Measurements from ENCODE around the gene SLC35F3.
A peak's percentile ranks its signal among the peaks of the same experiment; 100 is the strongest.

Gene SLC35F3

DNA sequence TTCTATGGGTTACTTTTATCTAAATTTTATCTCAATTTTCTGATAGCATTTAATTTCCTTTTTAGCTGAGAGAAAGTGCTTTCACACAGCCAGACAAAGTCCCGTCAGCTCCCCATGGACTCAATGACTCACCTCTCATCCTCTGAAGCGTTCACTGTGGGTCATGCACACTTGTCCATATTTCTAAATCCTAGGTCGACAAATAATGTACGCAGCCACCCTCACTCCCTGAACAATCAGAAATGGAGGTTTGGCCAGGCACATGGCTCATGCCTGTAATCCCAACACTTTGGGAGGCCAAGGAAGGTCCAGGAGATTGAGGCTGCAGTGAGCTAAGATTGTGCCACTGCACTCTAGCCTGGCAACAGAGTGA is 426.4 kb downstream of the SLC35F3 start:
- no peak for DNase-seq

DNA sequence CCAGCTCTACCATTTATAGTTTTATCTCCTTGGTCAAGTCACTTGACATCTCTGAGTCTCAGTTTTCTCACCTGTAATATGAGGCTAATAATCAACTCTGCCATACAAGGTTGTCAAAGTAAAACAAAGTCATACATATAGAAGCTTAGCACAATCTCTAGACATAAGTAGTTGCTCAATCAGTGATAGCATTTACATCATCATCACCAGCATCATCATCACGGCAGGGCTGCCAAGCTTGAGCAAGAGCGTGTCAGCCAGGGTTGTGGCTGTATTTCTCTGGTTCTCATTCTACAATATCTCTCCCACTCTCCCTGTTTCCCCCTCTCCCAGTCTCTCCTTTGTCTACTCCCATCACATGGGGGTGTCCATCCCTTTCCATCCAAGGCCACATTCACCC is 427.0 kb downstream of the SLC35F3 start:
- DNase-seq = no peak

- DNase-seq = no peak
Measured at GRCh38 chr1:234336359-234336758, 431.9 kb downstream of the SLC35F3 start.

- no peak for DNase-seq
Measured at GRCh38 chr1:234337233-234337632, 432.8 kb downstream of the SLC35F3 start.

DNA sequence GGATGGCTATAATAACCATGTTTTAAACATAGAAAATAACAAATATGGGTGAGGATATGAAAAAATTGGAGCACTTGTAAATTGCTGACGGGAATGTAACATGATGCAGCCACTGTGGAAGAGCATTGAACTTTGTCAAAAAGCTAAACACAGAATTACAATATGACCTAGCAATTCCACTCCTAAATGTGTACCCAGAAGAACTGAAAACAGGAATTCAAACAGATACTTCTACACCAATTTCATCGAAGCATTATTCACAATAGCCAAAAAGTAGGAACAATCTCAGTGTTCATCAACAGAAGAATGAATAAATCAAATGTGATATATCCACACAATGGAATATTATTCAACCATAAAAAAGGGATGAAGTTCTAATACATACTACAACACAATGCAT is 436.1 kb downstream of the SLC35F3 start:
- DNase-seq = no peak

DNA sequence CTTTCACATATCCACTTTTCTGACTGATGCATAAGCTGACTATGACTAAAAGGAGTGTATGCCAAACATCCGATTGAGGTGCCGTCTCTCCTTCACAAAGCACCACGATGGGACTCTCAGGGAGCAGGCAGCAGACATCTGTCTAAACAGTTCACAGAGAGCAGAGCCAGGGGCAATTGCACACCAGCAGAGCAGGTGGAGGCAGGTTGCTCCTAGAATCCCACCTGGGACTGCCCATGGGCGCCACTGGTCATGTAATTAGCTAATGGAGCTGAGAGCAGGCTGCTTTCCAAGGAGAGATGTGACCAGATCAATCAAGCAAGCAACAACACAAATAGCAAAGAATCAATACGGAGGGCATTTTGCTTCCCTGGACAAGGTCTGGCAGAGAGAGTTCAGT is 438.3 kb downstream of the SLC35F3 start:
- no peak for DNase-seq

- no peak for DNase-seq
Measured at GRCh38 chr1:234345237-234345636, 440.8 kb downstream of the SLC35F3 start.

DNA sequence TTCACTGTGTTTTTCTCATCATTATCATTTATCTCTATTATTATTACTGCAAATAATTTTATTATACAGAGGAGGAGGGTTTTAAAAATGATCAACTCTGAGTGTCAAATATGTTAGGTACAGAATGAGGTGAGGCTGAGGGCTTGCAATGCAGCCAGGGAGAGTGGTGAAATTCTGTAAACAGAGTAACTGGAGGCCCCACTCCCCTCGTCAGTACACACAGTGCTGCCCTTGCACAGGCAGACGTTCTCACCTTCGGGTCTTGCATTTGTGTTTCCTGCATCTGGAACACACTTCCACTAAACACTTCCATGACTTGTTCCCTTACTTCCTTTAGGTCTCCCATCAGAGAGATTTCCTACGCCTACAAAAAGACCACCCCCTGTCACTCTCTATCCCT is 444.5 kb downstream of the SLC35F3 start:
- no peak for DNase-seq

GRCh38 chr1:234355782-234356510 is 451.5 kb downstream of the SLC35F3 start:
- DNase-seq = no peak

DNA sequence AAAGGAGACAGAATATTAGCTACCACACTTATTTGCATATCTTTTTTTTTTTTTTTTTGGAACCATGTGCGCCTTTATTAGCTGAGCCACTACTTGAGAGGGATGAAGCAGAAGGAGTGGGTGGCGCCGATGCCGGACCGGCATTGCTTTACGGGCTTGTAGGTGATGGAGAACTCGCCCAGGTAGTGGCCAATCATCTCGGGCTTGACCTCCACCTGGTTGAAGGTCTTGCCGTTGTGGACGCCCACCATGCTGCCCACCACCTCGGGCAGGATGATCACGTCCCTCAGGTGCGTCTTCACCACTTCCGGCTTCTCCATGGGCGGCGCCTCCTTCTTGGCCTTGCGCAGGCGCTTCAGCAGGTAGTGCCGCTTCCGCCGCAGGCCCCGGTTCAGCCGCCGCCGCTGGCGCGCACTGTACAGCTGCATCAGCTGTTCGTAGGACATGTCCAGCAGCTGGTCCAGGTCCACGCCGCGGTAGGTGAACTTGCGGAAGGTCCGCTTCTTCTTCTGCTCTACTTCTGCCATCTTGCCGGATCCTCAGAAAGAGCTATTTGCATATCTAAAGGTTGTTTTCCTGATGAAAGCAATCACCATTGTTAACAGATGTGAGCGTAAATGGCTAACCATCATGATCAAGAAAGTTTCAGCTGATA is 452.3 kb downstream of the SLC35F3 start:
- peak in 3 of 4 experiments; percentile 8 to 32 (median 26) for DNase-seq

DNA sequence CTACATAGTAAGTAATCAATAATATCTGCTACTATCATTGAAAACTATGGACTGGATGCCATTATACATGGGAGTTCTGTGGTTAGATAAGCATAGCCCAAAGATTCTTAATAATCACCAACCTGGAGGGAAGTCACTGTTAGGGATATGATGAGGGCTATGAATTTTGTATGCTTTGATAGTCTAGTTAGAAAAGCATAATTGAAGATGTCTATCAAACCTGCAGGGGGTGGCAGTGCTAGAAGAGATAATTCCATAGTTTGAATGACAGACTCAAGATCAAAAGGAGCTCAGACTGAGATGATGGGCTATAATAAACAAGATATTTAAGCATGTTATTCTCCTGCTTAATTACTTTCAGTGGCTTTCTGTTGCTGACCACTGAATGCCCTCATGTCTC is 453.4 kb downstream of the SLC35F3 start:
- DNase-seq = no peak

GRCh38 chr1:234361102-234361603 is 456.7 kb downstream of the SLC35F3 start:
- no peak for DNase-seq

GRCh38 chr1:234362558-234362957 is 458.1 kb downstream of the SLC35F3 start:
- DNase-seq = no peak

- no peak for DNase-seq
Measured at GRCh38 chr1:234368320-234369032, 464.0 kb downstream of the SLC35F3 start.

DNA sequence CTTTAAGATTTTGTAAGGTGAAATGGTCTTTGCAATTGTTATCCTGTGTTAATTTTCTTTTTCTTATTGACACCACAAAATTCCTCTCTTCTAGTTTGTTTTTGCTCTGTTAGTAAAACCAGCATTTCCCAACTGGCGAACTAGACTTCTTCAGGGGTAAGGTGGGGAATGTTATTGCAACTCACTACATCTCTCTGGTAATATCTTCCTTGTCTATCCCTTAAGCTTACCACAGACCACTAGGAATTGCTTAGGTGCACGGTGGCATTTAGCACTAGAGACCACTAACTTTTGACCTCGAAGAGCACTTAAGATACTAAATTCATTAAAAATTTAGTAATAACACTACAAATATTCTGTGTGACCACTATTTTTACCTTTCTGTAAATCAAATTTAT is 464.6 kb downstream of the SLC35F3 start:
- DNase-seq = no peak

DNA sequence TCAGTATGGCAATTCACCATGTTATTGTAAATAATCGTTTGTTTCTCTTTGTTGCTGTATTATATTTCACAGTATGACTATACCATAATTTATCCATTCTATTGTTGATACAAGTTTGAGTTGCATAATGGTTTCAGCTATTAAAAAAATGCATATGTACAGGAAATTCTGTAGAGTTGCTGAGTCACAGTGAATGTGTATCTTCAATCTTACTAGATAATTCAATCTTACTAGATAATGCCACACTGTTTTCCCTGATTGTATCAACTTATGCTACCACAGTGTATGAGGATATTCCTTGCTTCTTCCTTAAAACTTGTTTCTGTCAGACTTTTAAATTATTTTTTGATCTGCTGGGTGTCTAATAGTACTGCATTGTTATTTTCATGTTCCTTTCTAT is 465.3 kb downstream of the SLC35F3 start:
- DNase-seq = no peak

DNA sequence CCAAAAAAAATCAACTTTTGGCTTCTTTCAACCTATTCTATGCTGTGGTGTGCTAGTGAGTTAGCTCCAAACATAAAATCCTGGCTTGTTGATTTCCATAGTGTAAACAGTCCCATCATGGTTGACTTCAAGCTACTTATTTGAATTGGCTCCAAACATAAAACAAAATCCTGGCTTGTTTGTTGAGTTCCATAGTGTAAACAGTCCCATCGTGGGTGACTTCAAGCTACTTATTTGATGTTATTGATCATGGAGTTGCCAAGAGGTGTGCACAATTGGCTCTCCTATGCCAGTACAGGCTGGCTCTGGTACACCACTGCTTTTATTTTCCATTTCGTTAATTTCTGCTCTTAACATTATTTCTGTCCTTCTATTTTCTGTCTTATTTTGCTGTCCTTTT is 466.9 kb downstream of the SLC35F3 start:
- DNase-seq = no peak

DNA sequence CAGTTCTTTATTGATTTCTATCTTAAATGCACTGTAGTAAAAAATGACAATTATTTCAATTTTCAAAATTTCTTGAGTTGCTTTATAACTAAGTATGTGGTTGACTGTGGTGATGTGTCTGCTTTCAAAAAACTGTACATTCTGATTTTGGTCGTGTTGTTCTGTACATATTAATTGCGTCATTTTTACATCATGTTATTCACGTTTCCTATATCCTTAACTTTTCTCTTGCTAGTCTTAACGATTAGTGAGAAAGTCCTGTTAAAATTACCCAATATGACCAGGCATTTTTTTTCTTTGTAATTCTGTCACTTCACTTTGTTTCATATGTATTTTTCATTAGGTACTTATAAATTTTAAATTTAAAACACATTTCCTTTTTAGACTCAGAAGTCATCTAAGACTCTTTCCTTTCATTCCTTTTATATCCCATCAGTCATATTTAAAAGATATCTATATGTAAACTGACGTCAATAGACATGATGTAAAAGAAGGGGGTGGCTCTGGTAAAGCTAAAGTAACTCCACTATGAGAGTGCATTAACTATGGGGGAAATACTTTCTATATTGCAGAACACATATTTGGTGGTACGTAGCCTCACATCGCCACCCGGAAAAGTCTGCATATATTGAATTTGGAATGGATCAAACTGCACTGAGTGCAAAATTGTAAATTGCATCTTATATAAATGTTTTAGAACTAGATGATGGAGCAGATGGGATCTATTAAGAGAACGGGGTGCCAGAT is 467.7 kb downstream of the SLC35F3 start:
- no peak for DNase-seq

GRCh38 chr1:234373064-234373958 is 468.8 kb downstream of the SLC35F3 start, which contains the start of gene COA6:
Gene COA6 (plus strand): TSS chr1:234373456. CDS start chr1:234373467, 11 bp downstream.
- peak; percentile 76 to 83 (median 81) for DNase-seq

GRCh38 chr1:234373959-234374254 is 469.4 kb downstream of the SLC35F3 start:
- no peak for DNase-seq
